HG03095 (cell line): Measurements from ENCODE around the gene SHB.

Source experiments
- ATAC-seq: cut with Tn5 transposase; IDR thresholded peaks from one replicate; pipeline ENCODE4 v1.9.1; 2021; ENCODE audit warnings: moderate library complexity; ENCODE audit not compliant: unreplicated experiment

The SHB gene

DNA sequence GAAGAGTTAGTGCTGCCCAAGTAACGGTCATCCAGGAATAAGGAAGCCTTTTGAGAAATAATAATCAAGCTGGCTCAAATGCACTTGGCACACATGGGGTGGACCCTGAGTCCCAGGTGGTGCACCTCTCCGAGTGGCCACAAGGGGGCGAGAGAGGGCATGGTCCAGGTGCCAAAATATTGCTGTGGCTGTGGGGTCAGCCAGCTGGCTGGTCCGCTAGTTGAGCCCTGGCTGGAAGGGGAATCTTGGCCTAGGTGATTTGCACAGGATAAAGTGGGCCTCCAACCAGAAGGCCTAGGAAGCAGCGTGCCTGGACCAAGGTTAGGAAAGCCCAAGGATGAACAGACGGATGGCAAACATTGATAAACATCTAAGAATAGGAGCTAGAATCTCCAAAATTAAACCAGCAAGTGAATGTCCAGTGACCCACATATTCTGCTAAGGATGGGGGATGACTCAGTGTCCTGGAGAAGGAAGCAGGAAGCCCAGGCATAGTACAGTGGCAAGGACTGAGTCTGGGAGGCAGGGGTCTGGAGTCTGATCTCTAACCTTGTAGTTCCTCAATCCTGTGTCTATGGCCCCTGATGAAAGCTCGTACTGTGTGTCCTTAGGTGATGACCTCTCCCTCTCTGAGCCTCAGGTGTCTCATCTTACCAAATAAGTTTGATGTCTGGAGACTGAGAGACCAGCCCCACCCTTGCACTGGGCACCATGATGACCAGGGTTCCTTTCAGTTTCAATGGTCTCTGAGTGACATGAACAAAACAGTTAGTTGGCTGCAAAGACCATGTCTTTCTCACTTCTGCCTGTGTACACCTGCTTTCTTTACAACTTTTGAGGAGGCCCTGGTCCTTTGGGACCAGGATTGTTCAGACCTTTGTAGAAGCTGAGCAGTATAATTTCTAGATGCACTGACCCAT is 19.2 kb upstream of the SHB start:
- ATAC-seq: no peak

- ATAC-seq: no peak
Measured at GRCh38 chr9:38086496-38086895, 17.5 kb upstream of the SHB start.

GRCh38 chr9:38085308-38085707 is 16.3 kb upstream of the SHB start:
- ATAC-seq: no peak

GRCh38 chr9:38084556-38084880 is 15.5 kb upstream of the SHB start:
- no peak for ATAC-seq

- no peak for ATAC-seq
Measured at GRCh38 chr9:38083858-38084555, 15.0 kb upstream of the SHB start.

GRCh38 chr9:38082446-38083287 is 13.6 kb upstream of the SHB start:
- ATAC-seq: no peak

GRCh38 chr9:38081356-38082108 is 12.5 kb upstream of the SHB start:
- ATAC-seq: no peak

DNA sequence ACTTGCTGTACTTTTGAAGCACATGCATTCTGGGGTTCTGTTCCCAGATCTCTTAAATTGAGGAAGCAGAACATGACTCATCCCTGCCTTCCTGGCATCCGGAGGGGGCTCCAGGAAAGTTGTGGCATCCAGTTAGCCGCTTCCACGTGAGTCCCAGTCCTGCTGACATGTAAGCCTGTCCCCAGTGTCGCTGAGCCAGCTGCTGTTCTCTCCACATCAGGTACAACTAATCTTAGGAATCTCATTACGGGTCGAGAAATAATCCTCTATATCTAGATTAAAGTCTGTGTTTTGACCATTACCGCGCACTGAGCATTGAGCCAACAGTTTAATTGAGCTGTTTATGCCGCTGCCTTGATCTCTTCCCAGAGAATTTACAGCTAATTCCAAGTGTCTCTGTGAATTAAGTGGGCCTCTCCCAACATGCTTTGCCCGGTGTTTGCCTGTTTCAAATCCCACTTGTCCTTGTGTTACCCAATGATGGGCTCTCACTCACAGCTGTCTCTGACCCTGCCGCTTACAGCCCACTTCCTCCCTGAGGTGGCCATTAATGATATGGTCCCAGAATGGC is 10.5 kb upstream of the SHB start:
- ATAC-seq: no peak

GRCh38 chr9:38075272-38075671 is 6.2 kb upstream of the SHB start:
- no peak for ATAC-seq

DNA sequence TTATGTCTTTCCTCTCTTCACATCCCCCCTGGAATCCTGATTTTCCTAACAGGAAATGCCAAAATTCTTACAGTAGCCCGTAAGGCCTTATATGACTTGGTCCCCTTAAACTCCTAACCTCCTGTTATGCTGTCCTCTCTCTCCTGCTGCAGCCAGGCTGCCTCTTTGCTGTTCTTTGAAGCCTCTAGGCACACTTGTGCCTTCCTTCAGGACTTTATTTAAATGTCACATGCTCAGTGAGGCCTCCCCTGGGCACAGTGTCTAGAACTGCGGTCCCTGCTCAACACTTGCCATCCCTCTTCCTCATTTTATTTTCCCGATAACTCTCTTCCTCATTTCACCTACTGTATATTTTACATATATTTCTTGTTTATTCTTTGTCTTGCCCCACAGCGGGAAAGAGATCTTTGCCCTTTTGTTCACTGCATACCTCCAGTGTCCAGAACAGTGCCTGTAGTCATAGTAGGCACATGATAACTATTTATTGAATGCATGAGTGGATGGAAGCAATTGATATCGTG is 5.5 kb upstream of the SHB start:
- ATAC-seq: no peak

GRCh38 chr9:38073882-38074281 is 4.9 kb upstream of the SHB start:
- ATAC-seq: no peak

DNA sequence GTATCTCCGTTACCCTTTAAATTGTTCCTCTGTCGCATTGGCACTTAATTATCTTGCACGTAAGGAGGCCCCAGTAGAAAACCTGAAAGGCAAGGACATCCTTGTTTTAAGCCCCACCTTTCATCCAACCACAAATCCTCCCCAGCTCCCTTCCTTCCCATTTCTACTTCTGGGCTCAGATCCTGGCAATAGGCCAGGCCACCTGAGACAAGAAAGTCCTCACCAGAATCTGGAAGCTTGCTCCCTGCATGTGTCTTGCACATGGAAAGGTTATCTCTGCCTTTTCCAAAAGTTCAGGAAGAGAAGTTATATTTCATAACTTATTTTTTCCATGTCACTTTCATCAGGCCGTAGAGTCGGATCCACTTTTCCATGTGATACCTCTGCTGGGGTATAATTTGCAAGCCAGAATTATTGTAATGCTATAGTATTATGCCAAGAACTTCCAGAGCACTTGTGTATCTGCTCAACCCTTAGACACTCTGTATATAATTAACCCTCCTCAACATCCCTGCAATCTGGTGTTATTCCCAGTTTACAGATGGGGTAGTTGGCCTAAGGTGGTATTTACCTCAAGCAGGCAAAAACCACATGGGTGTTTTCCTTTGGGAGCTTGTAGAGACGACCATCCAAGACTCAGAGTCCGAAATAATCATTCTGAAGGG is 2.6 kb upstream of the SHB start:
- ATAC-seq: no peak

DNA sequence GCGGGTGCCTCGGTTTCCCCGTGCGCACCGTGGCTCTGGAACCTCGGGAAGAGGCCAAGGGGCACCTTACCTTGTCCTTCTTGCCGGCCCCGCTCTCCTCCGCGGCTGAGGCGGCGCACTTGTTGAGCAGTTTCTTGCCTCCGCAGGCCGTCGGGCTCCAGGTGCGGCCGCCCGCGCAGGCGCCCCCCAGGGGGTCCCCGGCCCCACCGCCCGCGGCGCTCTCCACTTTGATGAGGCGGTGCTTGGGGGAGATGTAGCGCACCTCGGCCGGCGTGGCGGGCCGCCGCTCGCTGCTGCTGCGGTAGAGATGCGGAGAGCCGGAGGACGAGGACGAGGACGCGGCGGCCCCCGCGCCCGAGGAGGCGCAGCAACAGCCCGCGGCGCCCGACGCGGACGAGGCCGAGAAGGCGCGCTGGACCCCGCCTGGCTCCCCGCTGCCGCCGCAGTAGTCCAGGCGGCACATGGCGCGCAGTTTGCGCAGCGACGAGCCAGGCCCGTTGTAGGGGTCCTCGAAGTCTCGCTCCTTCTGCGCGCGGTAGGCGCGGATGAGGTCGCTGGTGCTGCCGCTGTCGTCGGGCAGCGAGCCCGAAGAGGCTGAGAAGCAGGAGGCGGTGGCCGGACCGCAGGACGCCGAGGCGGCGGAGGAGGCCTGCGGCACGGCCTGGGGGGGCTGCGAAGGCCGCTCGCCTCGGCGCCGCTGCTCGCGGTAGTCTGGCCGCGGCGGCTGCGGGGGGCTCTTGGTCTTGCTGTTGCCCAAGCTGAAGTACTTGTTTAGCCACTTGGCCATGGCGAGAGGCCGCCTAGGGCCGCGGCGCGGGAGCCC is 957 bp downstream of the SHB start:
- no peak for ATAC-seq

DNA sequence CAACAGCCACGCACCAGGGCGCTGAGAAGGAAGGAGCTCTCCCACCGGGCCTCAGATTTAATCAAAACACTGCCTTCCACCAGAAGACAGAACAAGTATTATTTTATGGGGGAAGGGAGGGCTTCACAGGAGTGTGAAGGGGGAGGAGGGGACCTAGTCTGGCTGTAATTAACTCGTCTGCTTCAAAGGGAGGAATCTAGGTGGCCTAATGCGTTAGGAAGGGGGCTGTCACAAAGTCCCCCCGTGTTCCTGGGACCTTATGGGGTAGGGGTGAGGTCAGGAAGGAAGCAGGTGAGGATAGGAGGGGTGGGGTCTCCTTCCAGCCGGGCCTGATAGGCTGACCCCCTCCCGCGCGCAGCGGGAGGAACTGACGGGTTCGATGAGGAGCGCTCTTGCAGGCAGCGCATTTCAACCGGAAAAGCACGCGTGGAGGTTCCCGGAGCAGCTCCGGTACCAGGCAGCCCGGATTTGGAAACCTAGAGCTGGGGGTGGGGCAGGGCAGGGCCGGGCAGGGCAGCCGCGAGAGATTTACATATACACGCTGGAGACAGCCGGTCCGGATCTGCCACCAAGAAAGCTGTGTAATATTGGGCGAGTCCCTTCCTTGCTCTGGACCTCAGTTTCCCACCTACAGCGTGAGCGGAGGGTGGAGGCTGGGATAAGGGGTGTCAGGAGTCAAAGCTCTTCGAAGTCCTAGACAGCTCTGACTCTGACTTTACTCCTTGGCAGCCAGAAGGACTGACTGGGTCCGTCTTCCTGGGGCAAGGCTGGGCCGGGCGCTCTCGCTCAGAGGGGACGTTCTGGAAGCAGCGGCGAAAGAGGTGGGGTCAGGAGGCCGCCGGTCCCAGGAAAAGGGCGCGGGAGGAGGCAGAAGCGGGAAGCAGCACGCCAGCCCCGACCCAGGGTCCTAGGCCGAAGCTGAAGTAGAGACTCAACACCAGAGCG is 1.8 kb downstream of the SHB start:
- ATAC-seq: no peak

GRCh38 chr9:38066197-38066913 is 2.7 kb downstream of the SHB start:
- no peak for ATAC-seq

GRCh38 chr9:38065369-38066075 is 3.5 kb downstream of the SHB start:
- ATAC-seq: peak; percentile 41
